Upper lobe of left lung (tissue), 6 donors: ENCODE results near the gene WDFY3. TPM values are rescaled to one million over a fixed set of nuclear protein-coding genes. Genes with fewer than 3 reads are reported as not detected.

ENCODE experiments used
- ATAC-seq, 2 donors: fragments of 200-7000 bp; cut with Tn5 transposase; one replicate each; pipeline ENCODE4 v1.9.1; 2022; ENCODE audit warnings: mild to moderate bottlenecking in 2 of 2, moderate library complexity in 2 of 2; ENCODE audit not compliant: low FRiP score in 2 of 2
- DNase-seq, 2 donors: peaks; one replicate each; pipeline ENCODE4 v3.0.0-alpha.2; 2019 to 2020
- H3K27ac ChIP-seq, 4 donors: fragments of 200-600 bp; sonication (generic); one replicate each; pipeline ENCODE4 v1.5.1; 2016 to 2019
- H3K27me3 ChIP-seq, 4 donors: fragments of 200-600 bp; sonication (generic); one replicate each; pipeline ENCODE4 v1.5.1; 2017 to 2019
- H3K36me3 ChIP-seq, 4 donors: fragments of 200-600 bp; sonication (generic); one replicate each; pipeline ENCODE4 v1.5.1; 2016 to 2019
- H3K4me1 ChIP-seq, 4 donors: fragments of 200-600 bp; sonication (generic); one replicate each; pipeline ENCODE4 v1.5.1; 2018 to 2019
- H3K4me3 ChIP-seq, 4 donors: fragments of 200-600 bp; sonication (generic); one replicate each; pipeline ENCODE4 v1.5.1; 2017 to 2019; ENCODE audit warnings: mild to moderate bottlenecking in 2 of 4, moderate library complexity in 1 of 4
- H3K9me3 ChIP-seq, 4 donors: fragments of 200-600 bp; sonication (generic); one replicate each; pipeline ENCODE4 v1.5.1; 2018 to 2019
- EP300 ChIP-seq, 4 donors: sonication (generic); formaldehyde crosslinking; IDR thresholded peaks; one replicate each; pipeline ENCODE4 v1.5.1; 2017; ENCODE audit warnings: antibody characterized with exemption in 4 of 4, control low read depth in 2 of 4
- POLR2A ChIP-seq, 4 donors: fragments of 450-650 bp; IDR thresholded peaks; one replicate each; pipeline ENCODE4 v1.5.1; 2016 to 2017; ENCODE audit warnings: antibody characterized with exemption in 4 of 4, mild to moderate bottlenecking in 2 of 4
- POLR2AphosphoS5 ChIP-seq, 2 donors: sonication (generic); formaldehyde crosslinking; IDR thresholded peaks; one replicate each; pipeline ENCODE4 v1.5.1; 2017; ENCODE audit warnings: antibody characterized with exemption in 2 of 2
- WGBS, 2 donors: methylation state at CpG; one replicate each; pipeline ENCODE4 v1.1.5; 2017 to 2018; 5-methylcytosine and 5-hydroxymethylcytosine counted together
- total RNA-seq, 6 donors: library from RNA; depleted of rRNA in 4 of 6; stranded (reverse); fragments of >200 nt in 4 of 6; gene quantifications; one replicate each; pipeline versions ENCODE4 v1.1.0 to v1.2.1, GENCODE V29; 2016 to 2021
- TF ChIP-seq, protein P1 (sequence below), 6 experiments: fragments of 450-650 bp in 4 of 6; fragments of 200-600 bp in 2 of 6; sonication (generic) in 2 of 6; IDR thresholded peaks; one replicate each; pipeline ENCODE4 v1.5.1; 2016 to 2019; ENCODE audit warnings: antibody characterized with exemption in 6 of 6
- donor health status: DM: no; HTN: no; CAD: no; lungs with moderate emphysema.
- donor health status: DM: no; HTN: yes; CAD: no; lungs with severe emphysema.

Gene WDFY3
- total RNA-seq, 6 donors from 2014 or later, result 52.0 to 159 (median 103) TPM

DNA sequence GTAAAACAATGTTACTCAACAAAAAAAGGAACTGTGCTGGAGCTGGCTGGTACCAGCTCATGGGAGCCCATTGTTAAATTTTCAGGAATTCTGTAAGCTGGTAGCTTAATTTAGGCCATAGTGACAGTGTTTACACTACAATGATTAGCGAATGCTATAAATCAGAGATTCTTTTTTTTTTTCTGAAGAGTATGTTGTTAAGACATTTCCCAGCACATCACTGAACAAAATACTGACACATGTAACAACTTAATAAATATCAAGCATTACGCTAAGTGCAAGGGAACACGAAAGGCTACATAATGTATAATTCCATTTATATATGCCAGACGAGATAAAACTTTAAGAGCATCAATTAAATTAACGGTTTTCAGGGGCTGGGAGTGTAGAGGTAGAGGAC, 4.4 kb downstream of the WDFY3 start:
- 87 to 90% methylated on average over 5 of the region's 5 CpGs for WGBS, 2 donors
- Histone ChIP-seq H3K36me3 (no peaks in the 10 kb centered on the region), H3K27ac (no peak overlapping the region), H3K4me3 (no peak overlapping the region), H3K27me3 (no peaks in the 10 kb centered on the region), H3K4me1 (peaks cover 19 to 37% (median 26%) of the 10 kb centered on the region in 4 donors), H3K9me3 (no peaks in the 10 kb centered on the region)
- ATAC-seq (no peak), DNase-seq (no peak)
- no peak for TF ChIP-seq POLR2A (IDR thresholded peaks at IDR 0.05)
- no peak for TF ChIP-seq EP300 (IDR thresholded peaks at IDR 0.05)
- TF ChIP-seq POLR2AphosphoS5 (IDR thresholded peaks at IDR 0.05), result no peak
- TF ChIP-seq, protein P1, sequence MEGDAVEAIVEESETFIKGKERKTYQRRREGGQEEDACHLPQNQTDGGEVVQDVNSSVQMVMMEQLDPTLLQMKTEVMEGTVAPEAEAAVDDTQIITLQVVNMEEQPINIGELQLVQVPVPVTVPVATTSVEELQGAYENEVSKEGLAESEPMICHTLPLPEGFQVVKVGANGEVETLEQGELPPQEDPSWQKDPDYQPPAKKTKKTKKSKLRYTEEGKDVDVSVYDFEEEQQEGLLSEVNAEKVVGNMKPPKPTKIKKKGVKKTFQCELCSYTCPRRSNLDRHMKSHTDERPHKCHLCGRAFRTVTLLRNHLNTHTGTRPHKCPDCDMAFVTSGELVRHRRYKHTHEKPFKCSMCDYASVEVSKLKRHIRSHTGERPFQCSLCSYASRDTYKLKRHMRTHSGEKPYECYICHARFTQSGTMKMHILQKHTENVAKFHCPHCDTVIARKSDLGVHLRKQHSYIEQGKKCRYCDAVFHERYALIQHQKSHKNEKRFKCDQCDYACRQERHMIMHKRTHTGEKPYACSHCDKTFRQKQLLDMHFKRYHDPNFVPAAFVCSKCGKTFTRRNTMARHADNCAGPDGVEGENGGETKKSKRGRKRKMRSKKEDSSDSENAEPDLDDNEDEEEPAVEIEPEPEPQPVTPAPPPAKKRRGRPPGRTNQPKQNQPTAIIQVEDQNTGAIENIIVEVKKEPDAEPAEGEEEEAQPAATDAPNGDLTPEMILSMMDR (IDR thresholded peaks at IDR 0.05), result no peak

DNA sequence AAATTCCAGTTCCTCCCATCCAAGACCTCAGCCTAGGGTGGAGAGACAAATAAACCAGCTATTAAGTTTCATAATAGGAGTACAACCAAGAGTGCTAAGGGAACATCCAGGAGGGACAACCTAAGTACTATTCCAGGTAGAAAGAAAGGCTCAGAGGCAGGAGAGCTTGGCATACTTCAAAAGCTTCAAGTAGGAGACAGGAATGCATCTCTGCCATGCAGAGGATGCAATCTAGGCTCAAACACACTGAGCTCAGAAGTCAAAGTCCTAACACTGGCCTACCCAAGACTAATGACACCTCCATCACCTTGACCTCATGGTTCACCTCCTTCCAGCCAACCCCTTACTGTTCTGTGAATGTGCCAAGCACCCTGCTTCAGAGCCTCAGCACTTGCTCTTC, 8.1 kb downstream of the WDFY3 start:
- DNase-seq (no peak), ATAC-seq (peak; percentile 35 to 59)
- Histone ChIP-seq H3K27me3 (no peaks in the 10 kb centered on the region), H3K27ac (peak overlapping the region in 2 of 4 donors; percentile 6 to 13), H3K36me3 (no peaks in the 10 kb centered on the region), H3K4me3 (no peak overlapping the region), H3K9me3 (no peaks in the 10 kb centered on the region), H3K4me1 (peaks cover 22 to 31% (median 23%) of the 10 kb centered on the region in 4 donors)
- TF ChIP-seq EP300 (IDR thresholded peaks at IDR 0.05), result peak in 1 of 4 donors; percentile 21
- TF ChIP-seq, protein P1 (IDR thresholded peaks at IDR 0.05), result no peak

DNA sequence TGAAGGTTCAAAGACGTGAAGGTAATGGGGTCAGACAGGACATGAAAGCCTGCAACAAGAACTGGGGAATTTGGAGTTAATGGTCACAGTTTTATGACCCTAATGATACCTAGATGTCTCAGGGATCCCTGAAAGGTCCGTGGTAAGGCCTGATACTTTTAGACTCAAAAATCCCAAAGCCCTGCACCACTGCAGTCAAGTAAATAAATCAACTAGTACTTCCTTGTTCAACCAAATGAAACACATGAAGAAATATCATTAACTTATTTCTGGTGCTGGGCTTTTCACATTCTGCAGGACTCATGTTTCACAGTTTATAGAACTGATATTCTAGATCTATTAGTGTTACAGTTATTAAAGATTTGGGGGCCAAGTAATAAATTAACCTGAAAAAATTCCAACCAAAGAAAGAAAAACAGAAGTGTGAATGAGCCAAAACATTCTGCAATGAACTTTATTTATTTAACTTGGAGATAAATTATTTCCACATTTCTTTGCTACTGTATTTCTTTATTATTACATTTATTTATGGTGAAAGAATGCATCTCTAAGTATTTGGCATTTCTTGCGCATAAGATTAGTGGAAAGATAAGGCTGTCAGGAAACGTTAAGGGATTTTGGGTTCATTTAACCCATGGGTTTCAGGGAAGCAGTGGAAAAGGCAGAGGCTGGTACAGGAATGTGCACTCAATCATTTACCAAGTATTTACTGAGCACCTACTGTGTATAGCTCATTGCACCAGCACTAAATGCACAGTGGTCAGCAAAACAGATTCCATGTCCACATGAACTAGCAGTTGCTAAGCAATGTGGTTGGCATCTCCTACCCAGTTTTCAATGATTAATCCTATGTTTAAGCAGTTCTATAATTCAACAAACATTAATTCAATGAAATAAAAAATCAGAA, 8.7 kb downstream of the WDFY3 start:
- H3K27ac ChIP-seq, result peak overlapping the region; percentile 1 to 34 (median 10)
- ATAC-seq, result no peak

DNA sequence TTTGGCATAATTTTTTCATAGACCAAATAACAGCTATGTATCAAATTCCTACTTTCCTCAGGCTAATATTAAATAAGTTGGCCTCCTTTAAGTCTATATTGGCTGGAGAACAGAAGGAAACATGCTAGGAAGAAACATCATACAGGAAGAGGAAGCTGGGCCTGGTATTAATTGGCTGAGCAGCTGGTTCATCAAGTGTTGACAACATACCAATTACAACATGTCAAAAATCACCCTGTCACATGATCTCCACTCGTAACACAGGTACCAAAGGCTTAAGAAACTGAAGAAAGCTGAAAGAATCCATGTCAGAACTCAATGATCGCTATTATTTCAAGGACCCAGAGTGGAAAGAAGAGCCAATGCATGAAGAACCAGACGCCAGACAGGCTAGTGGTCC, 10.5 kb downstream of the WDFY3 start:
- peak in 1 of 2 donors; percentile 34 for ATAC-seq
- 49 to 74% methylated on average over 3 of the region's 3 CpGs for WGBS, 2 donors
- no peak for TF ChIP-seq POLR2A (IDR thresholded peaks at IDR 0.05)
- no peak for TF ChIP-seq POLR2AphosphoS5 (IDR thresholded peaks at IDR 0.05)
- no peak for TF ChIP-seq EP300 (IDR thresholded peaks at IDR 0.05)
- TF ChIP-seq, protein P1 (IDR thresholded peaks at IDR 0.05), result no peak
- Histone ChIP-seq H3K9me3 (no peaks in the 10 kb centered on the region), H3K4me1 (peaks cover 21 to 36% (median 28%) of the 10 kb centered on the region in 4 donors), H3K27ac (peak overlapping the region in 2 of 4 donors; percentile 41 to 70), H3K27me3 (no peaks in the 10 kb centered on the region), H3K36me3 (no peaks in the 10 kb centered on the region), H3K4me3 (no peak overlapping the region)
- DNase-seq, result no peak

More for the DNA sequence above, 8.7 kb downstream of the WDFY3 start:
- H3K4me3 ChIP-seq, result no peak overlapping the region
- H3K27me3 ChIP-seq, result no peaks in the 10 kb centered on the region
- WGBS, 2 donors, result 57 to 62% methylated on average over 4 of the region's 4 CpGs
- H3K36me3 ChIP-seq, result no peaks in the 10 kb centered on the region
- H3K4me1 ChIP-seq, result peaks cover 22 to 31% (median 23%) of the 10 kb centered on the region in 4 donors
- no peak for DNase-seq
- no peak for TF ChIP-seq POLR2A (IDR thresholded peaks at IDR 0.05)
- no peak for TF ChIP-seq POLR2AphosphoS5 (IDR thresholded peaks at IDR 0.05)
- TF ChIP-seq, protein P1 (IDR thresholded peaks at IDR 0.05), result no peak
- no peak for TF ChIP-seq EP300 (IDR thresholded peaks at IDR 0.05)
- no peaks in the 10 kb centered on the region for H3K9me3 ChIP-seq
